Astrocyte (in vitro differentiated cells and primary cell): ENCODE results near the gene MICAL2. TPM values are rescaled to one million over a fixed set of nuclear protein-coding genes. Genes with fewer than 3 reads are reported as not detected.
A peak's percentile ranks its signal among the peaks of the same experiment; 100 is the strongest.

Experiments used
- DNase-seq: peaks from one replicate; pipeline ENCODE4 v3.0.0-alpha.2; 2010; ENCODE audit warnings: low read depth
- FAIRE-seq: peaks from 2 replicates; lab custom pipeline; 2011; peaks lifted over from hg19 to GRCh38; lab: Jason Lieb, UNC
- H2AFZ ChIP-seq: 2 replicates; pipeline ENCODE4 v1.6.0; 2012; ENCODE audit warnings: low read depth, low read length, inconsistent platforms
- H3K27ac ChIP-seq: 2 replicates; pipeline ENCODE4 v1.5.1; 2011; ENCODE audit warnings: low read depth, low read length, inconsistent platforms
- H3K27me3 ChIP-seq: 2 replicates; pipeline ENCODE4 v1.6.0; 2011; ENCODE audit warnings: low read length, inconsistent platforms; ENCODE audit not compliant: insufficient read depth
- H3K36me3 ChIP-seq: 2 replicates; pipeline ENCODE4 v1.5.1; 2011; ENCODE audit warnings: low read length, inconsistent platforms; ENCODE audit not compliant: insufficient read depth
- H3K4me1 ChIP-seq: 2 replicates; pipeline ENCODE4 v1.5.1; 2011; ENCODE audit warnings: low read length, inconsistent platforms; ENCODE audit not compliant: insufficient read depth
- H3K4me2 ChIP-seq: 2 replicates; pipeline ENCODE4 v1.6.0; 2012; ENCODE audit warnings: low read length, inconsistent platforms
- H3K4me3 ChIP-seq: 2 replicates; pipeline ENCODE4 v1.5.1; 2011; ENCODE audit warnings: low read depth, mild to moderate bottlenecking, low read length, inconsistent platforms; ENCODE audit not compliant: insufficient read depth
- H3K79me2 ChIP-seq: 2 replicates; pipeline ENCODE4 v1.6.0; 2012; ENCODE audit warnings: mild to moderate bottlenecking, low read length, inconsistent platforms; ENCODE audit not compliant: insufficient read depth
- H3K9ac ChIP-seq: 2 replicates; pipeline ENCODE4 v1.6.0; 2012; ENCODE audit warnings: mild to moderate bottlenecking, low read length, inconsistent platforms
- H3K9me3 ChIP-seq: 2 replicates; pipeline ENCODE4 v1.5.1; 2012; ENCODE audit warnings: low read depth, mild to moderate bottlenecking, low read length, inconsistent platforms; ENCODE audit not compliant: insufficient read depth
- H4K20me1 ChIP-seq: 2 replicates; pipeline ENCODE4 v1.6.0; 2012; ENCODE audit warnings: low read length, inconsistent platforms; ENCODE audit not compliant: insufficient read depth
- H3K27ac Mint-ChIP-seq: one replicate; pipeline ENCODE4 v1.8.0; 2021; ENCODE audit warnings: mild to moderate bottlenecking, mixed read lengths; ENCODE audit not compliant: unreplicated experiment
- H3K27me3 Mint-ChIP-seq: one replicate; pipeline ENCODE4 v1.8.0; 2021; ENCODE audit warnings: low read depth, mixed read lengths; ENCODE audit not compliant: unreplicated experiment
- H3K36me3 Mint-ChIP-seq: one replicate; pipeline ENCODE4 v1.8.0; 2021; ENCODE audit warnings: low read depth, mixed read lengths; ENCODE audit not compliant: unreplicated experiment
- H3K4me1 Mint-ChIP-seq: one replicate; pipeline ENCODE4 v1.8.0; 2021; ENCODE audit warnings: low read depth, mixed read lengths; ENCODE audit not compliant: unreplicated experiment
- H3K4me3 Mint-ChIP-seq: one replicate; pipeline ENCODE4 v1.8.0; 2021; ENCODE audit warnings: mild to moderate bottlenecking, moderate library complexity, mixed read lengths; ENCODE audit not compliant: unreplicated experiment
- H3K9me3 Mint-ChIP-seq: one replicate; pipeline ENCODE4 v1.8.0; 2021; ENCODE audit warnings: mild to moderate bottlenecking, mixed read lengths; ENCODE audit not compliant: unreplicated experiment
- EZH2 ChIP-seq: IDR thresholded peaks from 2 replicates; pipeline ENCODE4 v1.6.1; 2012; ENCODE audit warnings: mild to moderate bottlenecking, low read length, inconsistent platforms; ENCODE audit not compliant: insufficient read depth
- total RNA-seq: library from RNA; stranded (reverse); gene quantifications from 2 replicates; pipeline ENCODE4 v1.2.1, GENCODE V29; 2021
- TF ChIP-seq, protein P1 (sequence below): IDR thresholded peaks from 2 replicates; pipeline ENCODE4 v1.5.1; 2011; ENCODE audit warnings: low read depth, mild to moderate bottlenecking, inconsistent platforms, low read length, moderate library complexity; ENCODE audit not compliant: insufficient read depth

MICAL2 gene
- total RNA-seq, 1 donor from 2014 or later, result 357 TPM

DNA sequence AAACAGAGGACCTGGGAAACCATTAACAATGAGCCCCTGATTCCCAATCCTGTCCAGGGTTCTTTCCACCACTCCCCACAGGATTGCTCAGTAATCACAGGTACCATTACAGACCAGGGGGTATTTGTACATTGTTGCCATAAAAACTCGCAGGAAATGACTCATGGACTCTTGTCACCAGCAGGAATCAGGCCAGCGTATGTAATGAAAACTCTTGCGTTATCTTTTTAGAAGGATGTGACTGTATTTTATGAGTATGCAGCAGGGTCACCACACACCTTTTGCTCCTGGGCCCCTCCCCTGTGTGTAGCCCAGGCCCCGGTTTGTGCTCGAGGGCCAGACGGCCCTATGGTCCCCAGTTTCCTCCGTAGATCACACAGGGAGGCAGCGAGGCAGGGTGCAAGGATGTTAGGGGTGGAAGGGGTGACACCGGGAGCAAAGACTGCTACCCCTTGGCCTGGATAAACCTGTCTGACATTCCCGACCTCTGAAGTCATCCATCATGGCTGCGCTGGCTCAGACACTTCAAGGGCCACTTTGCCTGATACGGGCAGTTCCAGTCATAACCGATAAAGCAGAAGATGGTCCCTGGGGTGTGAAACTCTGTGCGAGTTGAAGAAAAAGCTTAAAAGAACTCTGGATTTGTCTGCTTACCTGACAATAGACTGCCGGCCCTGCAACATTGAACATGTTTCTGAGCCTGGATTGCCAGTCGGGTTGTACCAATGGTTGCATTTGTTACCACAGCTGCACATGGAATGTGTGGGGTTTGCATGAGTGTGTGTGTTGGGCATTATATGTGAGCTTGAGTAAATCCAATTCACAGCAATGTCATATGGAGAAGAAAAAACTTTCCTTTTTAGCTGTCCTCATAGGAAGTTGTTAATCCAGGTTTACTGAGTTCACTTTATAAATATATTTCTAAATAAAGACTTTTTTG, 56.9 kb downstream of the MICAL2 start:
- Mint-ChIP-seq H3K9me3 (no peaks in the 10 kb centered on the region), H3K27ac (peak overlapping the region; percentile 98), H3K36me3 (peaks cover 33% of the 10 kb centered on the region), H3K27me3 (no peaks in the 10 kb centered on the region), H3K4me1 (peaks cover 65% of the 10 kb centered on the region), H3K4me3 (peak overlapping the region; percentile 34)
- H4K20me1 ChIP-seq, result no peaks in the 10 kb centered on the region
- peak overlapping the region; percentile 84 for H3K9ac ChIP-seq
- TF ChIP-seq EZH2, result no peak
- TF ChIP-seq, protein P1, sequence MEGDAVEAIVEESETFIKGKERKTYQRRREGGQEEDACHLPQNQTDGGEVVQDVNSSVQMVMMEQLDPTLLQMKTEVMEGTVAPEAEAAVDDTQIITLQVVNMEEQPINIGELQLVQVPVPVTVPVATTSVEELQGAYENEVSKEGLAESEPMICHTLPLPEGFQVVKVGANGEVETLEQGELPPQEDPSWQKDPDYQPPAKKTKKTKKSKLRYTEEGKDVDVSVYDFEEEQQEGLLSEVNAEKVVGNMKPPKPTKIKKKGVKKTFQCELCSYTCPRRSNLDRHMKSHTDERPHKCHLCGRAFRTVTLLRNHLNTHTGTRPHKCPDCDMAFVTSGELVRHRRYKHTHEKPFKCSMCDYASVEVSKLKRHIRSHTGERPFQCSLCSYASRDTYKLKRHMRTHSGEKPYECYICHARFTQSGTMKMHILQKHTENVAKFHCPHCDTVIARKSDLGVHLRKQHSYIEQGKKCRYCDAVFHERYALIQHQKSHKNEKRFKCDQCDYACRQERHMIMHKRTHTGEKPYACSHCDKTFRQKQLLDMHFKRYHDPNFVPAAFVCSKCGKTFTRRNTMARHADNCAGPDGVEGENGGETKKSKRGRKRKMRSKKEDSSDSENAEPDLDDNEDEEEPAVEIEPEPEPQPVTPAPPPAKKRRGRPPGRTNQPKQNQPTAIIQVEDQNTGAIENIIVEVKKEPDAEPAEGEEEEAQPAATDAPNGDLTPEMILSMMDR, result no peak
- H3K9me3 ChIP-seq, result no peaks in the 10 kb centered on the region
- peaks cover 66% of the 10 kb centered on the region for H3K4me1 ChIP-seq
- peaks cover 73% of the 10 kb centered on the region for H3K79me2 ChIP-seq
- peak; percentile 96 for DNase-seq
- H2AFZ ChIP-seq, result no peak overlapping the region
- no peak overlapping the region for H3K4me3 ChIP-seq
- peak; percentile 75 for FAIRE-seq
- peak overlapping the region; percentile 99 for H3K27ac ChIP-seq
- peaks cover 58% of the 10 kb centered on the region for H3K36me3 ChIP-seq
- no peaks in the 10 kb centered on the region for H3K27me3 ChIP-seq
- H3K4me2 ChIP-seq, result peak overlapping the region; percentile 46

- H3K27me3 Mint-ChIP-seq, result no peaks in the 10 kb centered on the region
- no peaks in the 10 kb centered on the region for H4K20me1 ChIP-seq
- no peaks in the 10 kb centered on the region for H3K9me3 ChIP-seq
- TF ChIP-seq EZH2, result no peak
- TF ChIP-seq, protein P1, result no peak
- peak overlapping the region; percentile 84 for H3K9ac ChIP-seq
- no peak overlapping the region for H3K4me3 Mint-ChIP-seq
- DNase-seq (no peak), FAIRE-seq (no peak)
- no peaks in the 10 kb centered on the region for H3K9me3 Mint-ChIP-seq
- no peaks in the 10 kb centered on the region for H3K27me3 ChIP-seq
- peaks cover 30% of the 10 kb centered on the region for H3K36me3 Mint-ChIP-seq
- peak overlapping the region; percentile 99 for H3K27ac ChIP-seq
- peaks cover 53% of the 10 kb centered on the region for H3K36me3 ChIP-seq
- no peak overlapping the region for H2AFZ ChIP-seq
- no peak overlapping the region for H3K4me3 ChIP-seq
- H3K27ac Mint-ChIP-seq, result peak overlapping the region; percentile 56
- no peak overlapping the region for H3K4me2 ChIP-seq
- H3K79me2 ChIP-seq, result peaks cover 76% of the 10 kb centered on the region
- peaks cover 61% of the 10 kb centered on the region for H3K4me1 Mint-ChIP-seq
- H3K4me1 ChIP-seq, result peaks cover 60% of the 10 kb centered on the region
Observed at GRCh38 chr11:12168114-12168513, 57.7 kb downstream of the MICAL2 start.
